MM.1S (cell line): ENCODE data around the gene TERB1.

ENCODE experiments used
- EZH2 ChIP-seq: fragments of 300-600 bp; sonication (generic); optimal IDR thresholded peaks from 2 replicates; pipeline ENCODE3; 2017; ENCODE audit warnings: low read depth, mild to moderate bottlenecking, antibody characterized with exemption, low read length, mixed read lengths
- EZH2phosphoT487 ChIP-seq: fragments of 300-600 bp; sonication (generic); IDR thresholded peaks from 2 replicates; pipeline ENCODE4 v1.6.1; 2018; ENCODE audit warnings: antibody characterized with exemption, low read length
- TF ChIP-seq, protein P1 (sequence below): fragments of 300-600 bp; sonication (generic); IDR thresholded peaks from 2 replicates; pipeline ENCODE4 v1.5.1; 2016; ENCODE audit warnings: antibody characterized with exemption, low read length, mixed read lengths

DNA sequence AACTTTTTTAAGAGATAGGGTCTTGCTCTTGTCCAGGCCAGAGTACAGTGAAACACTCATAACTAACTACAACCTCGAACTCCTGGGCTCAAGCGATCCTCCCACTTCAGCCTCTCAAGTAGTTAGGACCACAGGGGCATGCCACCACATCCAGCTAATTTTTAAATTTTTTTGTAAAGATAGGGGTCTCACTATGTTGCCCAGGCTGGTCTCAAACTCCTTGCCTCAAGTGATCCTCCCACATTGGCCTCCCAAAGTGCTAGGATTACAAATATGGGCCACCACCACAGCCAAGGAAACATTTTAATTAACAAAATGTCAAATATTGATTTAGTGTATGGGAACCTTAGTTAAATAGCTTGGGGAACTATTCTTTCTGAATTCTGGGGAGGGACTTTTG is 47.2 kb downstream of the TERB1 start:
- TF ChIP-seq, protein P1, sequence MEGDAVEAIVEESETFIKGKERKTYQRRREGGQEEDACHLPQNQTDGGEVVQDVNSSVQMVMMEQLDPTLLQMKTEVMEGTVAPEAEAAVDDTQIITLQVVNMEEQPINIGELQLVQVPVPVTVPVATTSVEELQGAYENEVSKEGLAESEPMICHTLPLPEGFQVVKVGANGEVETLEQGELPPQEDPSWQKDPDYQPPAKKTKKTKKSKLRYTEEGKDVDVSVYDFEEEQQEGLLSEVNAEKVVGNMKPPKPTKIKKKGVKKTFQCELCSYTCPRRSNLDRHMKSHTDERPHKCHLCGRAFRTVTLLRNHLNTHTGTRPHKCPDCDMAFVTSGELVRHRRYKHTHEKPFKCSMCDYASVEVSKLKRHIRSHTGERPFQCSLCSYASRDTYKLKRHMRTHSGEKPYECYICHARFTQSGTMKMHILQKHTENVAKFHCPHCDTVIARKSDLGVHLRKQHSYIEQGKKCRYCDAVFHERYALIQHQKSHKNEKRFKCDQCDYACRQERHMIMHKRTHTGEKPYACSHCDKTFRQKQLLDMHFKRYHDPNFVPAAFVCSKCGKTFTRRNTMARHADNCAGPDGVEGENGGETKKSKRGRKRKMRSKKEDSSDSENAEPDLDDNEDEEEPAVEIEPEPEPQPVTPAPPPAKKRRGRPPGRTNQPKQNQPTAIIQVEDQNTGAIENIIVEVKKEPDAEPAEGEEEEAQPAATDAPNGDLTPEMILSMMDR = no peak
- TF ChIP-seq EZH2 (no peak), EZH2phosphoT487 (no peak)
